NB4 (cell line): Measurements from ENCODE around the gene FAM9A.

Source experiments
- MYC ChIP-seq: IDR thresholded peaks from 2 replicates; pipeline ENCODE4 v1.6.1; 2011; ENCODE audit warnings: low read depth, low read length
- POLR2A ChIP-seq: IDR thresholded peaks from 2 replicates; pipeline ENCODE4 v1.6.1; 2011; ENCODE audit warnings: mild to moderate bottlenecking; ENCODE audit not compliant: insufficient read length; ENCODE audit errors: extremely low read depth
- TF ChIP-seq, protein P1 (sequence below): IDR thresholded peaks from 2 replicates; pipeline ENCODE4 v1.6.1; 2011; ENCODE audit warnings: low read depth, low read length
- TF ChIP-seq, protein P2 (sequence below): IDR thresholded peaks from one replicate; pipeline ENCODE4 v1.5.1; 2012; ENCODE audit warnings: low read depth, low read length

DNA sequence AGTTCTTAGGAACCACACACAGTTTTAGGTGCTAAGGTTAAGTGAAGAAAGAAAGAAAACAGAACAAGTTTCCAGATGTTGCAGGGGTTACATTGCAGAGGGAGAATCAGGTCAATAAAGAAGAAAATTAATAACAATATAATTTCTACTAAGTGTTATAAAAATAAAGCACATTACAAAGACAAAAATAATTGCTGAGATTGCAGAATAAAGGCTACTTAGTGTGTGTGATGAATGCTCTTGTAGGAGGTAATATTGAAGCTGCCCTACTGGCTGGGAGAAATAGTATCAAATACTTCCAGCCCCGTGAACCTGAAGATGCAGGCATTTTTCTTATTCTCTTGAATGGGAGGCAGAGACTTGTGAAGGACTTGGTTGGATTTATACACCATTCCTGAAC, 33.2 kb upstream of the FAM9A start:
- TF ChIP-seq, protein P1, sequence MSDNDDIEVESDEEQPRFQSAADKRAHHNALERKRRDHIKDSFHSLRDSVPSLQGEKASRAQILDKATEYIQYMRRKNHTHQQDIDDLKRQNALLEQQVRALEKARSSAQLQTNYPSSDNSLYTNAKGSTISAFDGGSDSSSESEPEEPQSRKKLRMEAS = no peak
- no peak for TF ChIP-seq POLR2A
- TF ChIP-seq, protein P2, sequence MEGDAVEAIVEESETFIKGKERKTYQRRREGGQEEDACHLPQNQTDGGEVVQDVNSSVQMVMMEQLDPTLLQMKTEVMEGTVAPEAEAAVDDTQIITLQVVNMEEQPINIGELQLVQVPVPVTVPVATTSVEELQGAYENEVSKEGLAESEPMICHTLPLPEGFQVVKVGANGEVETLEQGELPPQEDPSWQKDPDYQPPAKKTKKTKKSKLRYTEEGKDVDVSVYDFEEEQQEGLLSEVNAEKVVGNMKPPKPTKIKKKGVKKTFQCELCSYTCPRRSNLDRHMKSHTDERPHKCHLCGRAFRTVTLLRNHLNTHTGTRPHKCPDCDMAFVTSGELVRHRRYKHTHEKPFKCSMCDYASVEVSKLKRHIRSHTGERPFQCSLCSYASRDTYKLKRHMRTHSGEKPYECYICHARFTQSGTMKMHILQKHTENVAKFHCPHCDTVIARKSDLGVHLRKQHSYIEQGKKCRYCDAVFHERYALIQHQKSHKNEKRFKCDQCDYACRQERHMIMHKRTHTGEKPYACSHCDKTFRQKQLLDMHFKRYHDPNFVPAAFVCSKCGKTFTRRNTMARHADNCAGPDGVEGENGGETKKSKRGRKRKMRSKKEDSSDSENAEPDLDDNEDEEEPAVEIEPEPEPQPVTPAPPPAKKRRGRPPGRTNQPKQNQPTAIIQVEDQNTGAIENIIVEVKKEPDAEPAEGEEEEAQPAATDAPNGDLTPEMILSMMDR = no peak
- no peak for TF ChIP-seq MYC
